ENCODE data around the gene SPEM2.

The SPEM2 gene

GRCh38 chr17:7403977-7404736 lies 21.3 kb upstream of the SPEM2 start, which contains the start of gene TMEM256:
TSS of gene TMEM256 (minus strand) at chr17:7404097. CDS start at chr17:7404084, 13 bp downstream.
- peak; percentile 100 for DNase-seq

GRCh38 chr17:7404737-7405349 lies 20.6 kb upstream of the SPEM2 start:
- DNase-seq, result peak; percentile 31

GRCh38 chr17:7405350-7406234 lies 19.8 kb upstream of the SPEM2 start:
- no peak for DNase-seq

- DNase-seq, result no peak
Observed at GRCh38 chr17:7406235-7406825, 19.1 kb upstream of the SPEM2 start.

- DNase-seq, result no peak
Observed at GRCh38 chr17:7407082-7407481, 18.3 kb upstream of the SPEM2 start.

- DNase-seq, result no peak
Observed at GRCh38 chr17:7407485-7408251, 17.7 kb upstream of the SPEM2 start, which contains the start of gene NLGN2. TSS of gene NLGN2 (plus strand) at chr17:7407845. CDS start at chr17:7408256, 411 bp downstream.

GRCh38 chr17:7408252-7408727 lies 17.1 kb upstream of the SPEM2 start:
- DNase-seq, result no peak

GRCh38 chr17:7408863-7409262 lies 16.6 kb upstream of the SPEM2 start:
- DNase-seq, result no peak

GRCh38 chr17:7409716-7410115 lies 15.7 kb upstream of the SPEM2 start:
- DNase-seq, result no peak

GRCh38 chr17:7410634-7411426 lies 14.6 kb upstream of the SPEM2 start:
- no peak for DNase-seq

- DNase-seq, result no peak
Observed at GRCh38 chr17:7411427-7411750, 14.0 kb upstream of the SPEM2 start.

GRCh38 chr17:7413346-7413985 lies 11.9 kb upstream of the SPEM2 start:
- no peak for DNase-seq

GRCh38 chr17:7414837-7415236 lies 10.6 kb upstream of the SPEM2 start:
- DNase-seq, result no peak

- no peak for DNase-seq
Observed at GRCh38 chr17:7415784-7416183, 9.6 kb upstream of the SPEM2 start.

GRCh38 chr17:7416323-7416722 lies 9.1 kb upstream of the SPEM2 start:
- DNase-seq, result no peak

- DNase-seq, result no peak
Observed at GRCh38 chr17:7417056-7417655, 8.3 kb upstream of the SPEM2 start.

GRCh38 chr17:7418472-7419152 lies 6.8 kb upstream of the SPEM2 start:
- no peak for DNase-seq

GRCh38 chr17:7419819-7420610 lies 5.4 kb upstream of the SPEM2 start, which contains the start of gene SPEM1:
TSS of gene SPEM1 (plus strand) at chr17:7420324. CDS start at chr17:7420385, 61 bp downstream.
- DNase-seq, result no peak
